Measurements from ENCODE around the gene C1D.

- no peak for TF ChIP-seq CTCF (IDR thresholded peaks at IDR 0.05)
- TF ChIP-seq POLR2A (IDR thresholded peaks at IDR 0.05), result no peak
Observed at GRCh38 chr2:68046642-68047240, 16.1 kb downstream of the C1D start.

All from thyroid gland (tissue), 4 donors.